Transverse colon (tissue), 3 donors: ENCODE results near the gene TSC22D4.
A peak's percentile ranks its signal among the peaks of the same experiment; 100 is the strongest.

Experiments used
- CTCF ChIP-seq, 5 experiments: fragments of 200-600 bp in 3 of 5; fragments of 450-650 bp in 2 of 5; sonication (generic) in 3 of 5; IDR thresholded peaks; 1 replicate in 2 of 5; 2 replicates in 3 of 5; pipeline ENCODE4 v1.5.1; 2016 to 2017; ENCODE audit warnings: antibody characterized with exemption in 5 of 5, inconsistent platforms in 3 of 5, mild to moderate bottlenecking in 2 of 5, moderate library complexity in 1 of 5
- POLR2A ChIP-seq: fragments of 450-650 bp; IDR thresholded peaks from one replicate; pipeline ENCODE4 v1.6.1; 2016; ENCODE audit warnings: antibody characterized with exemption, mild to moderate bottlenecking, moderate library complexity

- TF ChIP-seq CTCF (IDR thresholded peaks at IDR 0.05): no peak
- peak; percentile 12 for TF ChIP-seq POLR2A
Observed at GRCh38 chr7:100429637-100430492, 49.1 kb downstream of the TSC22D4 start, which contains the start of gene MEPCE.
